Measurements from ENCODE around the gene CDC123. TPM values are rescaled to one million over a fixed set of nuclear protein-coding genes. Genes with fewer than 3 reads are reported as not detected.

Gene CDC123
- total RNA-seq, 1 experiment from 2014 or later, result 190 TPM

GRCh38 chr10:12299222-12299965 lies 103.4 kb downstream of the CDC123 start:
- DNase-seq (ENCODE audit: low read depth), result no peak

Other genes with a start within 250 kb of the CDC123 start
- gene UPF2, start 153.4 kb upstream of the CDC123 start, total RNA-seq (2014; rRNA removed; shearing (Covaris generic)), result 14.2 and 14.6 TPM in 2 replicates
- 6.8 and 33.4 TPM in 2 replicates for gene DHTKD1, start 127.2 kb upstream of the CDC123 start, total RNA-seq (2014; rRNA removed; shearing (Covaris generic))
- 3.3 and 5.7 TPM in 2 replicates for gene SEC61A2, start 66.5 kb upstream of the CDC123 start, total RNA-seq (2014; rRNA removed; shearing (Covaris generic))
- gene NUDT5, start 297 bp upstream of the CDC123 start, total RNA-seq (2014; rRNA removed; shearing (Covaris generic)), result 125 and 154 TPM in 2 replicates
- 4.9 and 6.1 TPM in 2 replicates for gene CAMK1D, start 153.4 kb downstream of the CDC123 start, total RNA-seq (2014; rRNA removed; shearing (Covaris generic))